HG02623 (cell line): ENCODE data around the gene KLHL30.
A peak's percentile ranks its signal among the peaks of the same experiment; 100 is the strongest.

Source experiments
- ATAC-seq: cut with Tn5 transposase; IDR thresholded peaks from one replicate; pipeline ENCODE4 v1.9.1; 2021; ENCODE audit warnings: moderate library complexity; ENCODE audit not compliant: unreplicated experiment

The KLHL30 gene, protein sequence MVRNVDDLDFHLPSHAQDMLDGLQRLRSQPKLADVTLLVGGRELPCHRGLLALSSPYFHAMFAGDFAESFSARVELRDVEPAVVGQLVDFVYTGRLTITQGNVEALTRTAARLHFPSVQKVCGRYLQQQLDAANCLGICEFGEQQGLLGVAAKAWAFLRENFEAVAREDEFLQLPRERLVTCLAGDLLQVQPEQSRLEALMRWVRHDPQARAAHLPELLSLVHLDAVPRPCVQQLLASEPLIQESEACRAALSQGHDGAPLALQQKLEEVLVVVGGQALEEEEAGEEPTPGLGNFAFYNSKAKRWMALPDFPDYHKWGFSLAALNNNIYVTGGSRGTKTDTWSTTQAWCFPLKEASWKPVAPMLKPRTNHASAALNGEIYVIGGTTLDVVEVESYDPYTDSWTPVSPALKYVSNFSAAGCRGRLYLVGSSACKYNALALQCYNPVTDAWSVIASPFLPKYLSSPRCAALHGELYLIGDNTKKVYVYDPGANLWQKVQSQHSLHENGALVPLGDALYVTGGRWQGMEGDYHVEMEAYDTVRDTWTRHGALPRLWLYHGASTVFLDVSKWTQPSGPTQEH

DNA sequence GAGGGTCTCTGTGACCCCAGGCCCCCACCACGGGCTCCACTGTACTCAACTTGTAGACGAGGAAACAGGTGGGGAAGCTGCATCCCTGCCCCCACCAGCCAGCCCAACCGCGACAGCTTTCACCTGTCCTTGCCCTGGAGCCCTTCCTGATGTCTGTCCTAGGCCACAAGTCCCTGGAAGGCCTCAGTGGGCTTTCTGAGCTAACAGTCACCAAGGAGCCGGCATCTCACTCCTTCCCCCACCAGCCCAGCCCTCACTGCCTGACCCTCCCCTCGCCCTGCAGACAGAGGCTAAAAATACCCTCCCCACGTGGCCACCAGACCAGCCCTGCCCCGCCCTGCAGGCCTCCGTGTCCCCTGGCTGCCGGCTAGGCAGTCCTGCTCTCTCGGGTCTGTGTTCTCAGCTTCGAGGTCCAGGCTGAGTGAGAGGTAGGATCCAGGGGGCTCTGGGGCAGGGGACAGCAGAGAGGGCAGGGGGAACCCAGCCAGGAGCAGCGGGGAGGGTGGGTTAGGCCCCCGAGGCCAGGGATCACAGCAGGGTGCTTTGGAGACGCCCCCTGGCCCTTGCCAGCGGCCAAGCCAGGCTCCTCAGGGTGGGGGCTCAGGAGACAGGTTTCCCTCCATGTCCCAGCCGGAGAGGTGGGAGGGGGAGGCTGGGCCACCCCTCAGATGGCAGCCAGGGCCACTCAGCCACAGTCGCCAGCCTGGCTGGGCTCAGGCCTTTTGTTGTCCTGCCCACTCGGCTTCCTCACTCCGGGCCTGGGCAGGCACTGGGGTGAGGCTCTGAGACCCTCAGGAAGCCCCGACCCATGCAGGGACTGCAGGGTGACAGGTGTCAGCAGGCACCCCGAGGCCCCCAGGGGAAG, at the start of gene KLHL30:
Gene KLHL30 (plus strand): TSS at position 338 of the 865 bp plus-strand sequence. CDS start 2,087 bp downstream, outside the sequence.
- no peak for ATAC-seq

DNA sequence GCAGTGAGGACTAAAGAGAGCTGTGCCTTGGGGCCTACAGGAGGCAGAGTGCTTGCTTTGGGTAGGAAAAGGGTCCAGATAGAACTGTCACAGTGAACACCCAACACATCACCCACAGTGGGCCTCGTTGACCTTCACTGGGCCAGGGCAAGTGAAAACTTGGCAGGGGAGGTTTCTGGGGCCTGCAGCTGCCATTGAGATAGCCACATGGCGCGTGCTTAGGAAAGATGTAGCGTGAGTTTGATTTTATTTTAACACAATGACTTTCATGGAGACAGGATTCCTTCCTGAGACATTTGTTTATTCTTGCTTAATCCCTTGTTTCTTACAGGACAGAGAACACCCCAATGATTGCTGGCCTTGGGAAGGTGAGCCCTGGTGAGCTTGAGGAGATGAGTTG, 47.6 kb upstream of the KLHL30 start:
- ATAC-seq, result no peak

DNA sequence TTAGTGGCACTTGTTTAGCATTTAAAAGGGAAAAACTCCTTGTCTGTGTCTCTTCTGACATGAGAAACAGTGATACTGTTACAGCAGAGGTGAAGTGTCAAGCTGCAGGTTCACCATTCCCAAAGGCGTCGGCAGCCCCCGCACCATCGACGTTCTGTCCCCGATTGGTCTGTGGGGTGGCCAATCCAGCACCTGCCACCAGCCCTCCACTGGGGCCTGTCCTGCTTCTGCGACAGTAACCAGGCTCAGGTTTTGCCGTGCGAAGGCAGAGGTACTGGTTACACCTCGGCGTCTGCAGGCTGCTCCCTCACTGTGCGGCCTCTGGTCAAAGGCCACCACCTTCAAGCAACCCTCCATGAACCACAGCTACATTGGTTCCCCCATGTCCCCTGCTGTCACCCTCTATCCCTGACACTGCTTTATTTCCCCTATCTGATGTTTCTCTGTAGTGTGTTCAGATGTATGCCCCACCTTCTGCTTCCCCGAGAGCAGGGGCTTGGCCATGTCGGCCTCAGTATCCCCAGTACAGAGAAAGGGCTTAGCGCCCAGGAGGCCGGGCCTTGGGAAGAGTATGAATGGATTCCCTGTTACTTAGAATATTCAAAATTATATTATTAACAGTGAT, 46.9 kb upstream of the KLHL30 start:
- no peak for ATAC-seq

DNA sequence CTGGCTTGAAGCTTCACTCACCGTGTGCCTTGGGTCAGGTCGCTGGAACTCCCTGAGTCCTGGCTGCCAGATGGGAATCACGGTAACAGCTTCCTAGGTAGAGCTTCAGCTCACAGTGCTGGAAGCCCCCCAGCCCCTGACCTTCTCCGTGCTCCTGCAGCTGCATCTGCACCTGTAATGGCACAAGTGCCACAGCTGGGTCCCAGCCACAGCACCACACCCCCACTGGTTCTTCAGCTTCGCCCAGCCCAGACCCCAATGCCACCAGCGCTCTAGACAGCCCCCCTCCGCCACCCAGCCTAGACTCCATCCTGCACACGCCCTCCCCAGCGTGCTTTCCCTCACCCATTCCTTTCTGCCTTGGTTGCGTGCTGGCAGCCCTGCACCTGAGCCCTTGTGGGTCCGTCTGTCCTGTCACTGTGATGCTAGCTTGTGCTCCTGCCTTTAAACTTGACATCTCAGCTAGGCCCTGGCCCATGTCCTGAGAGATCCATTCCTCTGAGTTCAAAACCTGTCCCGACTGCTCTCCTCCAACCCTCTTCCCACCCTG, 45.9 kb upstream of the KLHL30 start:
- no peak for ATAC-seq

DNA sequence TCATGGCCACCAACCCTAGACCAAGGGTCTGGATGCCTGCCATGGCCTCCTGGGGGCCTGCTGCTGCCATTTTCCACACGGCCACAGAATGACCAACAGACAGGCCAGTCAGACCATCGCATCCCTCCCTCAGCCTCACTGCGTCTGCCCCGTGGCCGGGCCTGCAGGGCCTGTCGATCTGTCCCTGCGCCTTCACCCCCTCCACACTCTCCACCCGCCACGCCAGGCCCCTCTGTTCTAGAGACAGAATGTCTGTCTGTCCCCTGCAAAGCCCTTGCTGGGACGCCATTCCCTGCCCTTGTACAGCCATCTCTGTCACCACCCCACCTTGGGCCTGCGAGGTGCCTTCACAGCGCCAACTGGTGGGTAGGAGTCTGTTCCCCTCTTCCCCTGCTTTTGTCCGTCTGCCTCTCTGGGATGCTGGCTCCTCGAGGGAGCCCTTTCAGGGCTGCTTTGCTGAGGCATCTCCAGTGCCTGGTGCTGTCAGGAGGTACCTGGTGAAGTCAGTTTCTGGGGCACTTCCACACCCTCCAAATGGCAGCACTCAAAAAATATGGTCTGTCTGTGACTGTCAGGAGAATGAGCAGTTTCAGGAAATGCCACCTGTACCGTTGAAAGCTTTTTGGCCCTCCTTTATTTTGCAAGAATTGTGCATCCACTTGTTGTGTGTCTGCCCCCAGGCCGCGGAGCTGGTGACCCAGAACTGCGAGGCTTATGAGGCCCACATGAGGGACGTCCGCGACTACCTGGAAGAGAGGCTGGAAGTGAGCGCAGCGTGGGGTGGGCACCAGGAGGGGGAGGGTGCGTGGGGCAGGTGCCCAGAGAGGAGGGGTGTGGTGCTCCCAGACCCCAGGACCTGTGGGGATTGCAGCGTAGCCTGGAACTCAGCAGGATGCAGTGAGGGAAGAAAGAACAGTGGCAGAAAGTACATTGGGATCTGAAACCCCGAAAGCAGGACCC, 45.0 kb upstream of the KLHL30 start:
- ATAC-seq, result no peak

DNA sequence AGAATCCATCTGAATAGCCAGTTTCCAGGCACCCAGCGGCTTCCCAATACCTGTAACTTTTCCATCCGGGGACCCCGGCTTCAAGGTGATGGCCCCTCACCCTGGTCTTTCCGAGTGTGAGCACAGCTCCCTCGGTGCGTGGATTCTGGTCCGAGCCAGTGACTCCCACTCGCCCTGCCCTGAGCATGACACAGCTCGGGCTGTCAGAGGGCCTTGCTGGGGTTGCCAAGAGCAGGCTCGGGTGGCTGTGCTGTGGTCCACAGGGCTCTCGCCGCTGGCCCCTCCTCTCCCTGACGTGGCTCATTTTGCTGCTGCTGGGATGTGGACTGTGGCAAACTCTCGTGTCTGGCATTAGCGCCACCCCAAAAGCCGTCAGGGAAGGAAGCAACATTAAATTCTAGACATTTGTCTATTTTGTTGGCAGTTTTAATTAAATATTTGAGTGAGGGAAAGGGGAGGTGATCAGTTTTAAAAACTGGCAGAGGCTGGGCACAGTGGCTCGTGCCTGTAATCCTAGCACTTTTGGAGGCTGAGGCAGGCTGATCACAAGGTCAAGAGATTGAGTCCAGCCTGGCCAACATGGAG, 43.9 kb upstream of the KLHL30 start:
- ATAC-seq, result no peak

DNA sequence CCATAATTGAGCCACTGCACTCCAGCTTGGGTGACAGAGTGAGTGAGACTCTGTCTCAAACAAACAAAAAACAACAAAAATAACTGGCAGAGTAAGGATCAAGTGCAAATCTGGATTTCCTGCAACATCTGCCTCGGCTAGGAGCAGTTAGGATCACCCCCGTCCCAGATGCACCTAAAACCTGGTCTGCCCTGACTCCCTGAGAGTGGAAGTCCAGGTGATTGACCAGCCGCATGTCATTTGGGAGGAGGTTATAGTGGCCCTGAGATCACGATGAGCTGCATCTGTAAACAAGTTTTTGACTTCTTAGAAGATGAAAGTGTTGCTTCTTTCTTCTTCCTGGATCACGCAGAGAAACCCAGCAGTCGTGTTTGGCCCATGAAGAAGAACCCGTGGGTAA, 43.3 kb upstream of the KLHL30 start:
- ATAC-seq, result no peak

DNA sequence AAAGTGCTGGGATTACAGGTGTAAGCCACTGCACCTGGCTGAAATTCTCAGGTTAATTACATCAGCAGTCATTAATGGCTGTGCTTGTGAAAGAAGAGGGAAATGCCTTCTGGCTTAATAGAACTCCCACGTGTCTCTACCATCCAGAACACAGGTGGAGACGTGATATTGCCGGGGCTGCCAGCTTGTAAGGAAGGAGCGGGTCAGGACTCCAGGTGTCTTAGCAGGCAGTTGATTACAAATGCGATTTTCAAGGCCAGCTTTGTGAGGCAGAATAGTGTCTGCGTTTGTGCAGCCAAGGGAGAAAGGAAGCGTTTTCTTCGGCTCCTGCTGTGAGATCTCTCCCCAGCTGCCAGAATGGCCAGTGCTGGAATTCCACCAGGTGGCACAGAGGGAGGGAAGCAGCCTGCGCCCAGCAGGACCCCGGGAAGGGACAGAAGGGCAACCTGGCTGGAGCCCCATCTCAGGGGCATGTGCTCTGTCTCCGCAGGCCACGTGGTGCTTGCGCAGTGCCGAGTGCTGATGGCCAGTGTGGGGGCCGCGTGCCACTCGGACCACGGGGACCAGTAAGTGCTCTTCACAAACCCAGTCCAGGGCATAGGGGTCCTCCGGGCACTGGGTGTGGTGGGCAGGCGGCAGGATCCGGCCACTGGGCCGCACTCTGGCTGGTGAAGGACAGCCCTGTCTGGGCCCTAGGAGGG, 42.0 kb upstream of the KLHL30 start:
- ATAC-seq, result no peak

DNA sequence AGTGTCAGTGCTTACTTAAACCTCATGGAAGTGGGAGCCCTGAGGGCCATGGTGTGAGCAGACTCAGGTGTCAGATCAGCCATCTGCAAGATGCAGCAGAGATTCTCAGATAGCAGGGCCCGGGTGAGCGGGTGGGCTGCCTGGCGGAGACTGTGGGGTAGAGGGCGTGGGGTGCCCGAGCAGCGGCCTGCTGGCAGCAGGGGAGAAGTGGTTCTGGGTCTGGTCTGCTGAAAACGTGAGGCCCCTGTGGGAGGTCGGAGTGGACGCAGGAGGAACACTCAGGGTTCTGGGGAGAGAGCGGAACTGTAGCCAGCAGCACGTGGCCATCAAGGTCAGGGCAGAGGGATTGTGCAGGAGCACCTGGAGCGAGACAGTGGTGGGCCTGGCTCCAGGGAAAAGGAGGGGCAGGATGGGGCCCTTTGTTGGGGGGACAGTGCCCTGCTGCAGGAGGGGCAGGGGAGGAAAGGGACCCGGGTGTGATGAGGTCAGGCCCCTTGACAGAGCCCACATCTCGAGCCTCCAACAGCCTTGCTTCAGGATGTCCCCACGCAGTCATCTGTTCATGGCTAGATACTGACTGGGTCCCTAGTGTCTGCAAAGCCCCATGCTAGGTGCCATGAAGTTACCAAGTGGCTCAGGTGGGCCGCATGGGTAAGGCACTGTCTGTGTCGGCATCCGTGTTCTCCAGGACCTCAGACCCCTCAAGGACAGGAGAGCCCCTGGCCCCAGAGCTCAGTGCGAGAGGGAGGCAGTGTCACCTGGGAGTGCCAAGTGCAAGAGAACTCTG, 41.1 kb upstream of the KLHL30 start:
- ATAC-seq, result no peak

DNA sequence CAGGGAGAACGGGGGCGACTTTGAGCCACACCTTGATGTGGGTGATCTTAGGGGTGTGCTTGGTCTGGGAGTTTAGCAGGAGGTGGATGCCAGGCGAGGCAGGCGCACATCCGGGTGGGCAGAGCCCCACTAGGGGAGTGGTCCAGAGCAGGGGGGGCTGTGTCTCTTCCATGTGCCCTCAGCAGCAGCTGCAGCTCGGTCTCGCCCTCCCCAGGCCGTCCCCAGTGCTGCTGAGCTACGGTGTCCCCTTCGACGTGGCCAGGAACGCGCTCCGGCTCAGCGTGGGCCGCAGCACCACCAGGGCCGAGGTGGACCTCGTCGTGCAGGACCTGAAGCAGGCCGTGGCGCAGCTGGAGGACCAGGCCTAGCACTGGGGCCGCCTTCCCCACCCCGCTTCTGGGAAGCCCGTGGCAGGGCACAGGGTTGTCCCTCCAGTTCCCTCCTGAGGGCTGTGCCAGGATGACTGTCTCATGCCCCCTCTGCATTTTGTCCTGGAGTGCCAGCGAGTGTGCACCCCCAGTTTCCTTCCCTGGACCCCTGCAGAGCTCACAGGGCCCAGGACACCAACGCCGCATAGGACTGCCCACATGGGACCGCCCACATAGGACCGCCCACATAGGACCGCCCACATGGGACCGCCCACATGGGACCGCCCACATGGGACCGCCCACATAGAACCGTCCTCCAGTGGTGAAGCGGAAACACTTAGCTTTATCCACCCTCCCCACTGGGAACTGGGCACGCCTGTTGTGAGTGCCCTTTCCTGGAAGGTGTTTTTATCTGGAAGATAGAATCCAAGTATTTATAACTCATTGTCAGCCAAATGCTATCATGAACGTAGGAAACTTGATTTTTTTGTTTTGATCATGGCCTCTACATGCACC, 40.2 kb upstream of the KLHL30 start:
- peak; percentile 59 for ATAC-seq

DNA sequence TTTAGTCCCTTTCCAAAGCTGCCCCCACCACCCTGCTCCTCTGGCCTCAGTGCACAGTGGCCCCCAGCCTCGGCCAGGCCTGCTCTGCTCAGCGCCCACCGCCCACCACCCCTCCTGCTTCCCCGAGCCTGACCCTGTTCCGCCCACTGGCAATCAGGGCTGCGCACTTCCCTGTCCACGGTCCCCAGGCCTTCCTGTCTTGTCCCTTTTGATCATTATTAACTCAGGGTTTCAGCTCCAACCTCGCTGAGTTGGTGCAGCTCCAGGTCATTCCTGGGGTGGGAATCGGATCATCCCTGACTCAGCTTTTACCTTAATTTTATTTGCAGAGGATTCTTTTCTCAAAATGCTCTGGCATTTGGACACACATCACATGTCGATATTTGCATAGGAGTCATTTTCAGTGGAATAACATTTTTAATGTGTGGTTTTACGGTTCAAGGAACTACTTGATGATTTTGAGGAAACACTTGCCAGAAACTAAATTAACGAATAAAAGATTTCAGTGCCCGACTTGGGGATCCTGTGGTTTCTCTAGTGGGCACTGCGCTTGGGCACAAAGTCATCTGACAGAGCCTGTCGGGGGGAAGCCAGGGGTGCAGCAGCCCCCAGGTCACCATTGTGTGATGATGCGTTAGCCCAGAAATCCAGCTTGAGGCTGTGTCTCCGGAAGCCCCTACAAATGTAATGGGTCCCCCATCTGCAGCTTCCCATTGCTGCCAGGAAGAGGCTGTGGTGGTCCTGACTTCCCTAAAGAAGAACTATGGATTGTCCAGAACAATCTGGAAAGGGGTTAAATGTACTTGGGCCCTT, 39.4 kb upstream of the KLHL30 start:
- ATAC-seq, result no peak

DNA sequence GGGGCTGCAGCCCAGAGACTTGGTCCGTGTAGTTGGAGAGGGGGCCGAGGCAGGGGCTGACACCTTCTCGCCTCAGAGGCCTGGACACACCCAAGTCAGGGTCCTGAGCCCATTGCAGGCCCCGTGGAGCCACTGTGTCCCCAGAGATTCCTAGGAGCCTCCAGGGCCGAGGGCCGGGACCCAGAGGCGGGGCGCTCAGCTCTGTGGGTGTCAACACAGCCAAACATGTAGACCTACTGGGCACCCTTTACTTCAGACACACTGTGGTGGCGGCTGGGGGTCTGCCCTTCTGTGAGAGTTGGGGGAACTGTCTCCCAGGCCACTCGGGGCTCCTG, 38.8 kb upstream of the KLHL30 start:
- ATAC-seq, result no peak

DNA sequence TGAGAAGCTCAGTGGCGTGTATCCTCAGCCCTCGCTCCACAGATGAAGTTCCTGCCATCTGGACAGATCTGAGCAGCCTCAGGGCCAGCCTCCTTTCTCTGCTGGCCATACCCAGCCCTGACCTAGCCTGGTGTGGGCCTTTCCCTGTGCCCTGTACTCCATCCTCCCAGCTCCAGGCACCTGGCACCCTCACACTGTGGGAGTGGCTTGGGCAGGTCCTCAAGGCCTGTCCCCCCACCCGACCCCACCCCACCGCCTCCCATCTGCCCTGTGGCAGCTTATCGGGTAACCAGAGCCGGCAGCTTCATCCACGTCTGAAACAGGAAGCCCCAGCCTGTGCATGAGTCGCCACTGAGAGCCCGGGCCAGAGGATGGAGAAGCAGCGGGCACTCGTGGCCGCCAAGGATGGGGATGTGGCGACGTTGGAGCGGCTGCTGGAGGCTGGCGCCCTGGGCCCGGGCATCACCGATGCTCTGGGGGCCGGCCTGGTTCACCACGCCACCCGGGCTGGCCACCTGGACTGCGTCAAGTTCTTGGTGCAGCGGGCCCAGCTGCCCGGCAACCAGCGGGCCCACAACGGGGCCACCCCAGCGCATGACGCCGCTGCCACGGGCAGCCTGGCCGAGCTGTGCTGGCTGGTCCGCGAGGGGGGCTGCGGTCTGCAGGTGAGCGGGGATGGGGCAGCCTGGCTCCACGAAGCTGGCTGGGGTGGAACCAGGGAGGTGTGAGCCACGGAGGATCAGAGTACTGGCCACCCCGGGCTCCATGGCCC, 38.2 kb upstream of the KLHL30 start, which contains the start of gene ESPNL:
Gene ESPNL (plus strand): TSS at position 292 of the 772 bp plus-strand sequence. CDS start 80 bp downstream, at position 372.
- no peak for ATAC-seq

DNA sequence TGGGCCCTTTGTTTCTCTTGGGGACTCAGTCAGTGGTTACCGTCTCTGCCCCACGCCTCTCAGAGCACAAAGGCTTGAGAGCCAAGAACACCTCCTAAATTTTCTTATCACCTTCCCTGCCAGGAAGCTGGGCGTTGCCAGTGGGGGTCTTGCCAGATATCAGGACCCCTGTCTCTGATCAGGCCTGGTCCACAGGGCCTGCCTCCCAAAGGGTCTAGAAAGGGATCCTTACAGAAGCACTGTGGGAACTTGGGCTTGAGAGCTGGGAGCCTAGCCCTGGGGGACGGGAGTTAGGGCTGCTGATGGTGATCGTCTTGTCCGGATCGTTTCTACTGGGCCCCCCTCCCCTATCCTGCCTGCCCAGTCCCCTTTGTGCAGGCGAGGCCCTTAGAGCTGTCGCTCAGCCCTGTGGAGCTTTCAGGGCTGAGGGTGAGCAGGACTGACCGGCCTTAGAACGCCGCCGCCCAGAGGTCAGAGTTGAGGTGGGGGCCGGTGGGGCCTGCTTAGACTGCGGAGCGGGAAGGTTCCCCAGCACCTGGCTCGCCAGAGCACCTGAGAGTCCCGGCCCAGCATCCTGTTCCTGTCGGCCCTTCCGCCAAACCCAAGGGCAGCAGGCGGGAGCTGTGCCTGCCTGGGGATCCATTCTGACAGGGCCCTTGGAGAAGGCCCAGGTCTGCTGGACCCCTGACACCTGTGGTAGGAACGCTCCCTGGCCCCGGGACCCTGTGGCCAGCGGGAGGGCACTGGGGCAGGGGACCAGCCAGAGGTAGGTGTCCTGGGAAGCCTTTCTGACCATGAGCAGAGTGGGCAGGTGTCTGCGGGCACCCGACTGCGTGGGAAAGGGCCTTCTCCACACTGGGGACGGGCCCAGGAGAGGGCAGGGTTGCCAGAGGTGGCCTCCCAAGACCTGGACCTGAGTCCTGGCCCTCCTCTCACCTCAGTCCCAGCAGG, 37.4 kb upstream of the KLHL30 start:
- no peak for ATAC-seq
